Stimulated activated CD8-positive, alpha-beta memory T cell treated with anti-CD3 and anti-CD28 coated beads, Interleukin-15, amount 100 ng/mL, for 24 hours (primary cell): ENCODE measurements around the gene TRAF2.

Experiments
- DNase-seq: peaks from one replicate; pipeline ENCODE4 v3.0.0-alpha.2; 2020; ENCODE audit warnings: low read depth

TRAF2 gene

GRCh38 chr9:136949817-136950655 is 63.7 kb downstream of the TRAF2 start:
- peak; percentile 83 for DNase-seq

- no peak for DNase-seq
Observed at GRCh38 chr9:136950656-136951276, 64.5 kb downstream of the TRAF2 start.

- no peak for DNase-seq
Observed at GRCh38 chr9:136951541-136952320, 65.4 kb downstream of the TRAF2 start, which contains the start of gene LCN12. Gene LCN12 (plus strand): TSS chr9:136952273. CDS start chr9:136952328, 55 bp downstream.

- DNase-seq, result no peak
Observed at GRCh38 chr9:136952321-136952850, 66.1 kb downstream of the TRAF2 start.

- no peak for DNase-seq
Observed at GRCh38 chr9:136952876-136953770, 66.8 kb downstream of the TRAF2 start.

GRCh38 chr9:136953771-136954269 is 67.5 kb downstream of the TRAF2 start:
- no peak for DNase-seq

- DNase-seq, result no peak
Observed at GRCh38 chr9:136954270-136955083, 68.2 kb downstream of the TRAF2 start.

GRCh38 chr9:136955202-136955942 is 69.1 kb downstream of the TRAF2 start:
- no peak for DNase-seq

GRCh38 chr9:136955943-136956335 is 69.6 kb downstream of the TRAF2 start:
- DNase-seq, result no peak

- no peak for DNase-seq
Observed at GRCh38 chr9:136956604-136957003, 70.3 kb downstream of the TRAF2 start.

GRCh38 chr9:136957461-136957860 is 71.1 kb downstream of the TRAF2 start:
- DNase-seq, result no peak

- no peak for DNase-seq
Observed at GRCh38 chr9:136957901-136958300, 71.6 kb downstream of the TRAF2 start.

GRCh38 chr9:136958473-136958872 is 72.2 kb downstream of the TRAF2 start:
- DNase-seq, result no peak

- DNase-seq, result no peak
Observed at GRCh38 chr9:136958898-136959850, 72.9 kb downstream of the TRAF2 start.

- no peak for DNase-seq
Observed at GRCh38 chr9:136960212-136960937, 74.1 kb downstream of the TRAF2 start.

- no peak for DNase-seq
Observed at GRCh38 chr9:136960938-136961275, 74.6 kb downstream of the TRAF2 start.

GRCh38 chr9:136961279-136962065 is 75.2 kb downstream of the TRAF2 start:
- no peak for DNase-seq
